H1 (cell line): ENCODE measurements around the gene PM20D1. TPM values are rescaled to one million over a fixed set of nuclear protein-coding genes. Genes with fewer than 3 reads are reported as not detected.
A peak's percentile ranks its signal among the peaks of the same experiment; 100 is the strongest.

Experiments
- CTCF ChIA-PET: fragments of 300-600 bp; sonication (Branson Sonifier 250); formaldehyde crosslinking; loops from one replicate; lab custom pipeline; 2021; ENCODE audit not compliant: partially characterized antibody; lab: Charles Lee
- POLR2A ChIA-PET: fragments of 300-600 bp; sonication (Branson Sonifier 250); formaldehyde crosslinking; loops from one replicate; lab custom pipeline; 2021; ENCODE audit warnings: inconsistent platforms; ENCODE audit not compliant: partially characterized antibody; lab: Charles Lee
- DNase-seq, 2 experiments: peaks; one replicate each; pipeline versions ENCODE4 v3.0.0 to v3.0.0-alpha.2; 2010 to 2022; ENCODE audit warnings: low spot score in 2 of 2, low read depth in 1 of 2, mixed read lengths in 1 of 2
- FAIRE-seq: peaks from 2 replicates; lab custom pipeline; 2011; peaks lifted over from hg19 to GRCh38; lab: Jason Lieb, UNC
- H2AFZ ChIP-seq: 2 replicates; pipeline ENCODE4 v1.8.1; 2012; ENCODE audit warnings: low read length, inconsistent platforms
- H2AK5ac ChIP-seq: 2 replicates; pipeline ENCODE4 v1.6.1; 2013; ENCODE audit warnings: low read depth, low read length
- H2BK120ac ChIP-seq: replicated peaks from 2 replicates; pipeline ENCODE3; 2013; ENCODE audit warnings: low read depth, low read length, inconsistent platforms
- H2BK12ac ChIP-seq: 2 replicates; pipeline ENCODE4 v1.6.1; 2013; ENCODE audit warnings: low read depth, low read length
- H2BK15ac ChIP-seq: 2 replicates; pipeline ENCODE4 v1.6.1; 2013; ENCODE audit warnings: low read length
- H2BK20ac ChIP-seq: 2 replicates; pipeline ENCODE4 v1.6.1; 2013; ENCODE audit warnings: low read length
- H2BK5ac ChIP-seq: 2 replicates; pipeline ENCODE4 v1.6.1; 2013; ENCODE audit warnings: low read depth, low read length
- H3K14ac ChIP-seq: 2 replicates; pipeline ENCODE4 v1.6.1; 2013; ENCODE audit warnings: inconsistent platforms; ENCODE audit not compliant: insufficient read length
- H3K18ac ChIP-seq: 2 replicates; pipeline ENCODE4 v1.6.1; 2013; ENCODE audit warnings: low read length; ENCODE audit errors: extremely low read depth
- H3K23ac ChIP-seq: 2 replicates; pipeline ENCODE4 v1.6.1; 2013; ENCODE audit warnings: inconsistent platforms; ENCODE audit not compliant: insufficient read length
- H3K23me2 ChIP-seq: 2 replicates; pipeline ENCODE4 v1.6.1; 2013; ENCODE audit warnings: low read depth, low read length
- H3K27ac ChIP-seq: 2 replicates; pipeline ENCODE4 v1.6.1; 2011; ENCODE audit warnings: low read depth, low read length, inconsistent platforms
- H3K27me3 ChIP-seq, 4 experiments: replicated peaks in 1 of 4; 1 replicate in 1 of 4; 2 replicates in 3 of 4; pipeline versions ENCODE4 v1.6.1 to v1.8.1; 2011 to 2013; ENCODE audit warnings: low read length in 3 of 4, mild to moderate bottlenecking in 3 of 4, inconsistent platforms in 2 of 4, mixed read lengths in 2 of 4, moderate library complexity in 1 of 4; ENCODE audit not compliant: control insufficient read depth in 3 of 4, insufficient read depth in 3 of 4; ENCODE audit errors: extremely low read depth in 1 of 4
- H3K36me3 ChIP-seq, 4 experiments: 2 replicates each; pipeline versions ENCODE4 v1.6.1 to v1.8.1; 2011 to 2013; ENCODE audit warnings: mild to moderate bottlenecking in 4 of 4, low read length in 3 of 4, moderate library complexity in 2 of 4, control low read depth in 1 of 4, inconsistent platforms in 1 of 4; ENCODE audit not compliant: insufficient read depth in 4 of 4, control insufficient read depth in 2 of 4
- H3K4ac ChIP-seq: replicated peaks from 2 replicates; pipeline ENCODE3; 2013; ENCODE audit warnings: low read length, low read depth, mixed read lengths, inconsistent platforms; ENCODE audit not compliant: insufficient read length
- H3K4me1 ChIP-seq, 4 experiments: replicated peaks in 1 of 4; 1 replicate in 1 of 4; 2 replicates in 3 of 4; pipeline versions ENCODE4 v1.6.1 to v1.8.1; 2011 to 2013; ENCODE audit warnings: low read length in 3 of 4, inconsistent platforms in 2 of 4, mixed read lengths in 1 of 4; ENCODE audit not compliant: insufficient read depth in 4 of 4, control insufficient read depth in 3 of 4
- H3K4me2 ChIP-seq, 2 experiments: 2 replicates each; pipeline versions ENCODE4 v1.6.1 to v1.8.1; 2011 to 2013; ENCODE audit warnings: low read depth in 2 of 2, low read length in 2 of 2, control low read depth in 1 of 2, inconsistent platforms in 1 of 2, mild to moderate bottlenecking in 1 of 2; ENCODE audit not compliant: insufficient read depth in 1 of 2
- H3K4me3 ChIP-seq, 4 experiments: fragments of 200-600, 300-600 bp in 1 of 4; sonication (generic), shearing (Covaris generic), sonication (Bioruptor Twin) in 1 of 4; 2 replicates each; pipeline versions ENCODE4 v1.5.1 to v1.8.1; 2011 to 2016; ENCODE audit warnings: low read length in 4 of 4, low read depth in 3 of 4, control low read depth in 2 of 4, inconsistent platforms in 2 of 4, mild to moderate bottlenecking in 2 of 4, mixed read lengths in 1 of 4, moderate library complexity in 1 of 4; ENCODE audit not compliant: insufficient read depth in 2 of 4; ENCODE audit errors: extremely low read depth in 1 of 4
- H3K56ac ChIP-seq: replicated peaks from 2 replicates; pipeline ENCODE3; 2013; ENCODE audit warnings: low read depth, mild to moderate bottlenecking, mixed read lengths, low read length, inconsistent platforms; ENCODE audit not compliant: insufficient read length
- H3K79me1 ChIP-seq: 2 replicates; pipeline ENCODE4 v1.6.1; 2013; ENCODE audit warnings: low read depth, low read length, control low read depth
- H3K79me2 ChIP-seq, 2 experiments: 2 replicates each; pipeline versions ENCODE4 v1.6.1 to v1.8.1; 2012 to 2013; ENCODE audit warnings: low read length in 2 of 2, mild to moderate bottlenecking in 2 of 2, inconsistent platforms in 1 of 2; ENCODE audit not compliant: insufficient read depth in 2 of 2, control insufficient read depth in 1 of 2
- H3K9ac ChIP-seq, 4 experiments: replicated peaks in 1 of 4; 1 replicate in 1 of 4; 2 replicates in 3 of 4; pipeline versions ENCODE4 v1.6.1 to v1.8.1; 2011 to 2013; ENCODE audit warnings: low read depth in 3 of 4, low read length in 3 of 4, control low read depth in 2 of 4, mild to moderate bottlenecking in 2 of 4, moderate library complexity in 2 of 4, inconsistent platforms in 1 of 4; ENCODE audit errors: extremely low read depth in 1 of 4
- H3K9me3 ChIP-seq, 2 experiments: 2 replicates each; pipeline versions ENCODE4 v1.6.1 to v1.8.1; 2012 to 2013; ENCODE audit warnings: mild to moderate bottlenecking in 2 of 2, moderate library complexity in 2 of 2, control low read depth in 1 of 2, inconsistent platforms in 1 of 2, low read depth in 1 of 2, low read length in 1 of 2, mixed read lengths in 1 of 2; ENCODE audit not compliant: insufficient read depth in 2 of 2
- H4K20me1 ChIP-seq, 2 experiments: replicated peaks in 1 of 2; 2 replicates each; pipeline versions ENCODE3 to v1.8.1; 2011 to 2013; ENCODE audit warnings: inconsistent platforms in 2 of 2, low read length in 2 of 2, mild to moderate bottlenecking in 1 of 2; ENCODE audit not compliant: insufficient read depth in 2 of 2, control insufficient read depth in 1 of 2
- H4K5ac ChIP-seq: 2 replicates; pipeline ENCODE4 v1.6.1; 2013; ENCODE audit warnings: low read length, low read depth, mixed read lengths, inconsistent platforms; ENCODE audit not compliant: insufficient read length
- H4K8ac ChIP-seq: 2 replicates; pipeline ENCODE4 v1.8.0; 2013; ENCODE audit warnings: mild to moderate bottlenecking, moderate library complexity, low read length, inconsistent platforms; ENCODE audit not compliant: insufficient read depth; ENCODE audit errors: extremely low read depth
- H4K91ac ChIP-seq: replicated peaks from 2 replicates; pipeline ENCODE3; 2013; ENCODE audit warnings: low read length, mixed read lengths, inconsistent platforms; ENCODE audit not compliant: insufficient read length
- MAX ChIP-seq: IDR thresholded peaks from 2 replicates; pipeline ENCODE4 v1.6.1; 2012; ENCODE audit warnings: inconsistent platforms
- WGBS, 2 experiments: shearing (Covaris generic) in 1 of 2; methylation state at CpG; one replicate each; pipeline versions ENCODE4 v1.1.6 to v1.1.7; 2013 to 2015; ENCODE audit warnings: low lambda C conversion rate in 2 of 2, mixed read lengths in 2 of 2, inconsistent platforms in 1 of 2, low coverage in 1 of 2, missing lambda C conversion rate in 1 of 2; ENCODE audit not compliant: insufficient replicate concordance in 2 of 2, insufficient coverage in 1 of 2, insufficient read length in 1 of 2; ENCODE audit errors: extremely low coverage in 1 of 2, missing lambda C conversion rate in 1 of 2; 5-methylcytosine and 5-hydroxymethylcytosine counted together
- polyA plus RNA-seq, 7 experiments: library from polyadenylated mRNA; depleted of rRNA in 3 of 7; stranded (reverse) in 5 of 7; unstranded in 2 of 7; fragments of >200 nt in 5 of 7; fragments of 200-250 nt in 2 of 7; gene quantifications; 1 replicate in 5 of 7; 2 replicates in 1 of 7; 4 replicates in 1 of 7; pipeline versions ENCODE4 v1.2.1 to v1.2.3, GENCODE V29; 2011 to 2013; ENCODE audit warnings: missing spikeins in 2 of 7, mixed read lengths in 2 of 7
- total RNA-seq: library from RNA; stranded (reverse); fragmentation: NEBNext Ultra II Directional; extraction: Animal tissue kit (Norgen Biotek cat#: 25700); gene quantifications from 2 replicates; pipeline ENCODE4 v1.2.1, GENCODE V29; 2021

The PM20D1 gene
- total and polyA plus RNA-seq, 2 of the 8 experiments (the other 6 are each of a cell fraction or from before 2014, with no cell fraction given): 0.05 TPM; not detected in 1

GRCh38 chr1:205785446-205785845, 64.5 kb downstream of the PM20D1 start:
- Histone ChIP-seq H4K8ac (no peak overlapping the region), H3K4me1 (no peaks in the 10 kb centered on the region), H3K27ac (no peak overlapping the region), H2BK12ac (no peak overlapping the region), H4K91ac (no peak overlapping the region), H3K23me2 (no peaks in the 10 kb centered on the region; the same call in 1 of the 2 replicates), H3K4ac (no peak overlapping the region), H2BK15ac (no peak overlapping the region), H3K4me2 (no peak overlapping the region), H3K9me3 (no peaks in the 10 kb centered on the region), H4K5ac (no peak overlapping the region), H3K79me1 (no peaks in the 10 kb centered on the region), H3K56ac (no peak overlapping the region), H3K23ac (no peak overlapping the region), H3K79me2 (no peaks in the 10 kb centered on the region), H3K9ac (no peak overlapping the region), H2BK5ac (no peak overlapping the region), H3K14ac (no peak overlapping the region), H3K36me3 (peaks cover 1 to 9% (median 4%) of the 10 kb centered on the region in 4 experiments; a peak in 4 of 8 replicates), H2AFZ (no peak overlapping the region), H3K27me3 (no peaks in the 10 kb centered on the region), H3K4me3 (no peak overlapping the region), H3K18ac (no peak overlapping the region), H4K20me1 (no peaks in the 10 kb centered on the region), H2BK20ac (no peak overlapping the region), H2AK5ac (peak overlapping the region; percentile 5; the same call in 1 of the 2 replicates), H2BK120ac (no peak overlapping the region)
- DNase-seq: no peak
- POLR2A ChIA-PET: interaction anchor here (1.5 kb wide), 1 partner anchor 36 kb away, joined by 5 read pairs; the partner anchor contains the start of gene NUCKS1
- CTCF ChIA-PET: interaction anchor here (0.9 to 2.3 kb wide), 4 partner anchors 10 to 192 kb away, joined by 3 to 10 read pairs (median 4); partner anchors contain the start of gene RAB29
- FAIRE-seq: no peak
- WGBS, 2 experiments: 87% methylated on average over 9 of the region's 9 CpGs; no CpG with 5 or more reads in 1 of the 2 experiments
- no peak for TF ChIP-seq MAX
